ACHN (cell line): Measurements from ENCODE around the gene HAL.
"Not testable (repeated sequence)": the region's sequence is repeated elsewhere in the genome, so short reads cannot be mapped to it uniquely, and the experiment has no call there.

Experiments
- DNase-seq: peaks from one replicate; pipeline ENCODE4 v3.0.0-alpha.2; 2015
- in situ Hi-C: cut with HindIII; loops from 2 replicates; pipeline ENCODE4 v1.10.0; 2017; ENCODE audit warnings: low sequenced_read_pairs, low pct_ligation_motif_present, low pct_unique_long_range_greater_than_20kb

Gene HAL

DNA sequence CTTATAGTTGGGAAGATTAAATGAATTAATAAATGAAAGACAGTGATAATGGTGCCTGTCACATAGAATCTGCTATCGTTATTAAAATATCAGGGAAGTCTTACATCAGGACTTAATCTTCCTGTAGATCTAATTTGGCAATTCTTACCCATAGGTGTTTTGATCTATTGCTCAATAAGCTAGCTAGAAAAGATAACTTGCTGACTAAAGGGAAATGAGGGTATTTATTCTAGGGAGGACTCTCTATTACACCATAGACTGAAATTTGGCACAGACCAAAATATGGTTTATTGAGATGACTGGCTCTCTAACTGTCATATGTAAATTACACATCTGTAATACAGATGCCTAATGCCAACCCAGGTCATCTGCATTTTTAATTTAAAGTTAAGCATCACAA, 11.5 kb downstream of the HAL start:
- no peak for DNase-seq
- in situ Hi-C loops = no loop called here

GRCh38 chr12:95982602-95983001, 13.5 kb downstream of the HAL start:
- in situ Hi-C loops = no loop called here
- no peak for DNase-seq

- in situ Hi-C loops = no loop called here
Measured at GRCh38 chr12:95980437-95980836, 15.7 kb downstream of the HAL start.

GRCh38 chr12:95978774-95979173, 17.4 kb downstream of the HAL start:
- in situ Hi-C loops = no loop called here
- DNase-seq = no peak

More at GRCh38 chr12:95980437-95980836, 15.7 kb downstream of the HAL start:
- no peak for DNase-seq

GRCh38 chr12:95978351-95978750, 17.8 kb downstream of the HAL start:
- in situ Hi-C loops = no loop called here
- DNase-seq = no peak

DNA sequence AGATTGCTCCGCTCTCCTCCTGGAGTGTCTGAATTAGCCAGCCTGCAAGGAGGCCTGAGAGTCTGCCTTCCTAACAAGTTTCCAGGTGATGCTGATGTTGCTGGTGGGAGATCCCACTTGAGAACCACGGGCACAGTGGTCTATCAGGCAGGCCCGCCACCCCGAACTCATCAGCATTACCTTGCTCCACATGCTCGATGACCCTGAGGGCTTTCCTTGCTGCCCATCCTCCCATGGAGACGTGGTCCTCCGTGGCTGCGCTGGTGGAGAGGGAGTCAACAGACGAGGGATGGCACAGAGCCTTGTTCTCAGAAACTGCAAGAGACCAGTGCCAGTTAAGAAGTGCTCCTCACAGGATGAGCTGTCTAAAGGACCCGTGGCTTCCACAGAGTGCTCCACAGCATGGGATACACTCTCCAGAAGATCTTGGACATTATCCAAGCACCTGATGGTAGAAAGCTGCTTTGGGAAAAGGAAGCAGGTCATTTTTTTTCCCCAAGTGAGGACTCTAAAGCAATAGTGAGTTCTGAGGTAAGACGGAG, 18.3 kb downstream of the HAL start:
- in situ Hi-C loops = no loop called here
- DNase-seq = no peak

DNA sequence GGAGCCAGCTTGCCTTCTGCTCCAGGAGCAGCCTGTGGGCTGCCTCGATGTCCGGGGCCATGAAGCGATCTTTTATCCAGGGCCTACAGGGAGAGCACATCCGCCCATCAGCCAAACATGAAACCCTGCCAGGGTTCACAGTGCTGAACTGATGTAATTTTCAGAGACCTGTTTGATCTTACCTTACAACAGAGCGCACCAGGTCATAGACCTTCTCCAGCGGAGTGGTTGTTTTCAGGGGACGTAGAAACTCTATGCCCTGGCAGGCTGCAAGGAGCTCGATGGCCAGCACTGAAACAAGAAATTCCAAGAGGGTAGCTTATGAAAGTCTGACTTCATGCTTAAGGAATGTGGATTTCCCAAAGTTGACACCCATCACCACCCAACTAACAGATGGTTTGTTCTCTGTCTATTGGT, 19.7 kb downstream of the HAL start:
- in situ Hi-C loops = no loop called here
- peak; percentile 35 for DNase-seq

DNA sequence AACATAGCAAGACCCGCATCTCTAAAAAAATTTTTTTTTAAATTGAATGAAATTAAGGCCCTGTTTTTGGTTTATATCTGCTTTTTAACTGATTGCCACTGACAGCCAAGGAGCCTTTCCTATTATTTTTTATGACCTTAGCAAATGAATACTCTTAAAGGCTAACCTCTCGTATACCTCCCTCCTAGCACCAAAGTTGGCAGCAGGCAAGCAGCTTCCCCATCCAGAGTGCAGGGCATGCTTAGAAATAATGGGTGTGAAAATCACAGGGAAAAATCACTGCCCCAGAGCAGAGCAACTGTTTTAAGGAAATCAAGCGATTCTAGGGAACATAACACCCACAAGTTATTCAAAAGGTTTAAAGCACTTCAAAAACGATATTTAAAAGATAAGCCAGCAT, 20.7 kb downstream of the HAL start:
- no peak for DNase-seq
- in situ Hi-C loops = no loop called here

- in situ Hi-C loops = no loop called here
- no peak for DNase-seq
Measured at GRCh38 chr12:95974358-95974757, 21.8 kb downstream of the HAL start.

DNA sequence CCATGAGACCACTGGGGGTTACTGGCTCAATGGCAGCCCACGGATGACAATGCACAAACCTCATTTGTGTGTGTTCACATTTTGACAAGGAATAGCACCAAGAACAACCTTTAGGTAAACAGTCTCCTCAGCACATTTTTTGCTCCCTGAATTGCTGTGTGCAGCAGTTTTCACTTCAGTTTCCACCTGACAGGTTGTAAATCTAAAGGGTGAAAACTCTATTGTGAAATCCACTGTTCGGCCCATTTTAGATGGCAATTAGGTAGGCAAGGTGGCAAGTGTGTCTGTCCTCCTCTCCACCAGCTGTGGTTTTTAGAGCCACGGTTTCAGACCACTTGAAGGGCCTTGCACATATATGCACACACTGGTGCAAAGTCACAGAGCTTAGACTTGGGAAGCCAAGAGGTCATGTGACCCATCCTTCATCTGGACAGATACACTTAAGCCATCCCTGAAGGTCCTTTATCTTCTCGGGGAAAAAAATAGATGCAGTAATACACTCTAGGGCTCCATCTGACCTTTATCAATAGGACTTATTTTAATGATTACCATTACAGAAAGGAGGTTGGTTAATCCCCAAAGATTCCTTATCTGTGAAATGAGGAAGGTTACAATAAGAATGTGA, 23.2 kb downstream of the HAL start:
- DNase-seq = no peak
- in situ Hi-C loops = no loop called here

GRCh38 chr12:95970905-95971304, 25.2 kb downstream of the HAL start:
- in situ Hi-C loops = no loop called here
- DNase-seq = no peak

- in situ Hi-C loops, DNase-seq: not testable (repeated sequence)
Measured at GRCh38 chr12:95969116-95969515, 27.0 kb downstream of the HAL start.

GRCh38 chr12:95967301-95967700, 28.8 kb downstream of the HAL start:
- DNase-seq = no peak
- in situ Hi-C loops = no loop called here

GRCh38 chr12:95966287-95966870, 29.8 kb downstream of the HAL start:
- in situ Hi-C loops = no loop called here
- DNase-seq = no peak

DNA sequence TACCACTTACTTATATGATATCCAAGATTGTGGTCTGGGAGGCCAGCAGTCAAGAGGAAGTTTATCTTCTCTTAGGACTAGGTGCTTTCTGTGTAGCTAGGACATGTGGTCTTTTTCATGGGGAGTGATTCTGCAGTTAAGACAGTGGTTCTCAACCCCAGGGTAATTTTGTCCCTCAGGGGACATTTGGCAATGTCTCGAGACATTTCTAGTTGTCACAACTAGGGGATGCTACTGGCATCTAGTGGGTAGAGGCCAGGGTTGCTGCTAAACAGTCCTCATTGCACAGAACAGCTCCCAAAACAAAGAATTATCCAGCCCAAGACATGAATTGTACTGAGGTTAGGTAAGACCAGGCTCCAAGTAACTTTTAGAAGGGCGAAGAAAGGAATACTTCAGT, 33.0 kb downstream of the HAL start:
- in situ Hi-C loops = no loop called here
- DNase-seq = no peak

- in situ Hi-C loops = no loop called here
- DNase-seq = no peak
Measured at GRCh38 chr12:95962222-95962621, 33.9 kb downstream of the HAL start.

- no peak for DNase-seq
- in situ Hi-C loops = no loop called here
Measured at GRCh38 chr12:95960241-95960640, 35.9 kb downstream of the HAL start.

- peak; percentile 49 for DNase-seq
- in situ Hi-C loops = no loop called here
Measured at GRCh38 chr12:95959107-95959506, 37.0 kb downstream of the HAL start.

- in situ Hi-C loops = no loop called here
- no peak for DNase-seq
Measured at GRCh38 chr12:95956557-95957145, 39.5 kb downstream of the HAL start.

DNA sequence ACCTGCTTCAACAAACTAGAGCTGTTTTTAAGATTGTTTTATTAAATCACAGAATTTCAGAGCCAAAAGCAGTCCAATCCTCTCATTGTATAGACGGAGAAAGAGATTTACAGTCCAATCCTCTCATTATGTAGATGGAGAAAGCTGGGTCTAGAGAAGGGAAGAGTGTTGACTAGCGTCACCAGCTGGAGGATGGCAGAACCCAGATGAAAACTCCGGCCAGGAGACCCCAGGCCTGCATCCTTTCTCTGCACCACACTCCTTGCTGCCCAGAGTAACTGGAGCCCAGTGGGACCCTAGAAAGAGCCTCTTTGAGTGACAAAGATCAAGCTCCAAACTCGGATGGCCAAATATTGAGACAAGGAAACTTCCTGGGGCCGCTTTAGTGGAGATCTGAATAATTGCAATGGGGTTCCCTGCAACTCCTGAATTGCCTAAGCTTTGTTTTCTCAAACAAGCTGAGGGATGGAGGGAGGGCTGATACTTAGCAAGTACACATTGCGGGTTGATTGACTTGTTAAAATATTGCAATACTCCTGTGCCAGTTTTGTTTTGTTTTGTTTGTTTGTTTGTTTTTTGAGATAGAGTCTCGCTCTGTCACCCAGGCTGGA, 40.5 kb downstream of the HAL start:
- in situ Hi-C loops = no loop called here
- no peak for DNase-seq
